HG02610 (cell line): ENCODE data around the gene INSYN1.
"Not testable (repeated sequence)": the region's sequence is repeated elsewhere in the genome, so short reads cannot be mapped to it uniquely, and the experiment has no call there.

Experiments used
- ATAC-seq: cut with Tn5 transposase; IDR thresholded peaks from one replicate; pipeline ENCODE4 v1.9.1; 2021; ENCODE audit warnings: mild to moderate bottlenecking, moderate library complexity; ENCODE audit not compliant: unreplicated experiment

Gene INSYN1

GRCh38 chr15:73750951-73751350 lies 2.2 kb downstream of the INSYN1 start:
- ATAC-seq, result no peak

- no peak for ATAC-seq
These were observed 2.7 kb downstream of the INSYN1 start for GRCh38 chr15:73750438-73750837.

GRCh38 chr15:73749971-73750370 lies 3.2 kb downstream of the INSYN1 start:
- ATAC-seq, result no peak

GRCh38 chr15:73749533-73749932 lies 3.6 kb downstream of the INSYN1 start:
- no peak for ATAC-seq

- no peak for ATAC-seq
These were observed 4.4 kb downstream of the INSYN1 start for GRCh38 chr15:73748730-73749129.

GRCh38 chr15:73747847-73748590 lies 5.1 kb downstream of the INSYN1 start:
- ATAC-seq, result no peak

- no peak for ATAC-seq
These were observed 6.3 kb downstream of the INSYN1 start for GRCh38 chr15:73746883-73747282.

GRCh38 chr15:73746261-73746660 lies 6.9 kb downstream of the INSYN1 start:
- no peak for ATAC-seq

GRCh38 chr15:73745073-73745472 lies 8.1 kb downstream of the INSYN1 start:
- ATAC-seq, result no peak

- ATAC-seq, result no peak
These were observed 8.9 kb downstream of the INSYN1 start for GRCh38 chr15:73744293-73744692.

- no peak for ATAC-seq
These were observed 11.8 kb downstream of the INSYN1 start for GRCh38 chr15:73741321-73741836.

GRCh38 chr15:73740152-73741048 lies 12.8 kb downstream of the INSYN1 start:
- ATAC-seq, result no peak

- ATAC-seq, result no peak
These were observed 15.6 kb downstream of the INSYN1 start for GRCh38 chr15:73737535-73737934.

- no peak for ATAC-seq
These were observed 20.2 kb downstream of the INSYN1 start for GRCh38 chr15:73732930-73733329.

GRCh38 chr15:73732051-73732450 lies 21.1 kb downstream of the INSYN1 start:
- ATAC-seq, result not testable (repeated sequence)

- ATAC-seq, result no peak
These were observed 25.7 kb downstream of the INSYN1 start for GRCh38 chr15:73727330-73727976.

GRCh38 chr15:73724212-73724611 lies 28.9 kb downstream of the INSYN1 start:
- ATAC-seq, result no peak

- no peak for ATAC-seq
These were observed 30.0 kb downstream of the INSYN1 start for GRCh38 chr15:73723191-73723590.

GRCh38 chr15:73722425-73722824 lies 30.7 kb downstream of the INSYN1 start:
- no peak for ATAC-seq

- ATAC-seq, result no peak
These were observed 34.5 kb downstream of the INSYN1 start for GRCh38 chr15:73718694-73719093.

- ATAC-seq, result no peak
These were observed 35.3 kb downstream of the INSYN1 start for GRCh38 chr15:73717802-73718201.
